Measurements from ENCODE around the gene GJC1. TPM values are rescaled to one million over a fixed set of nuclear protein-coding genes. Genes with fewer than 3 reads are reported as not detected.

GJC1 gene
- total RNA-seq, 1 experiment from 2014 or later, result 119 TPM

DNA sequence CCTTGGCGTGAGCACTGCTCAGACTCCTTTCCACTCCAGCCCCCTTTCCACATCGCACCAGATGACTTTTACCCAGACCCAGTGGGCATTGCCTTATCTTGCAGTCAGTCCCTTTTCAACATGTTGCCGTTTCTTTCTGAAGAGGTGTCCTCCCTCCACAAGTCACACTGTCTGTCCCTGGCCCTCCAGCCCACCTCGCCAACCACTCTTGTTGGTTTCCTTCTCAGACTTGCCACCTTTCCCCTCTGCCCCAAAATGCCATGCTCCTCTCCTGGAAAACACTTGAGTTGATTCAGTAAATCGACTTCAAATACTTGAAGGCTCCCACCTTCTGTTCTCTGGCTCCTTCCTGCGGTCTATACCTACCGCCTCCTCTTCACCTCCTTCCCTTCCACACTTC lies 78.8 kb downstream of the GJC1 start:
- no peak for TF ChIP-seq CTCF (conservative IDR thresholded peaks at IDR 0.05)
- no peak overlapping the region for H3K4me3 Mint-ChIP-seq
- no peak overlapping the region for H3K23ac ChIP-seq (ENCODE audit: insufficient read length, low read depth, low read length)
- H2BK12ac ChIP-seq (ENCODE audit: insufficient read length, low read depth, low read length), result no peak overlapping the region
- H3K27me3 ChIP-seq (ENCODE audit: insufficient read depth, low read length), result no peaks in the 10 kb centered on the region
- H3K36me3 Mint-ChIP-seq (ENCODE audit: insufficient read depth in 1 of 3, low read depth in 3 of 3), result peaks cover 19 to 46% (median 41%) of the 10 kb centered on the region in 3 experiments; a peak in 6 of 7 replicates
- H3K4me1 ChIP-seq (ENCODE audit: insufficient read depth, low read length), result no peaks in the 10 kb centered on the region
- no peak overlapping the region for H3K4me2 ChIP-seq (ENCODE audit: insufficient read depth, insufficient read length, low read length)
- H3K27ac Mint-ChIP-seq, result peak overlapping the region in 1 of 3 experiments; percentile 22; a peak in 1 of 7 replicates
- no peak overlapping the region for H3K27ac ChIP-seq (ENCODE audit: insufficient read length, low read depth, low read length)
- no peaks in the 10 kb centered on the region for H4K20me1 ChIP-seq (ENCODE audit: control insufficient read depth, insufficient read depth, insufficient read length)
- no peaks in the 10 kb centered on the region for H3K23me2 ChIP-seq (ENCODE audit: insufficient read length, low read depth, low read length, poor library complexity, severe bottlenecking)
- no peak overlapping the region for H3K4ac ChIP-seq (ENCODE audit: low read depth, low read length)
- no peak overlapping the region for H4K5ac ChIP-seq (ENCODE audit: insufficient read length, low read depth, low read length)
- H2AFZ ChIP-seq (ENCODE audit: low read length), result no peak overlapping the region
- no peak overlapping the region for H2BK120ac ChIP-seq (ENCODE audit: low read depth, low read length, poor library complexity, severe bottlenecking)
- no peak overlapping the region for H2BK20ac ChIP-seq (ENCODE audit: low read depth, low read length, poor library complexity, severe bottlenecking)
- no peaks in the 10 kb centered on the region for H3K9me3 Mint-ChIP-seq
- H2BK5ac ChIP-seq (ENCODE audit: insufficient read length, low read length), result no peak overlapping the region
- H4K8ac ChIP-seq (replicated peaks; ENCODE audit: insufficient read length, low read depth, low read length), result no peak overlapping the region
- no peak overlapping the region for H3T11ph ChIP-seq (ENCODE audit: low read length)
- H3K9me3 ChIP-seq (ENCODE audit: control insufficient read depth, low read depth, low read length), result no peaks in the 10 kb centered on the region
- peaks cover 23% of the 10 kb centered on the region for H3K27me3 Mint-ChIP-seq (ENCODE audit: low read depth)
- H3K9ac ChIP-seq (ENCODE audit: extremely low read depth, insufficient read length, low read length), result no peak overlapping the region
- no peak overlapping the region for H4K91ac ChIP-seq (ENCODE audit: insufficient read length, low read depth, low read length)
- no CpG with 5 or more reads among the region's 7 CpGs for WGBS (ENCODE audit: extremely low coverage, insufficient read length, low lambda C conversion rate)
- no peak overlapping the region for H3K56ac ChIP-seq (ENCODE audit: insufficient read length, low read depth, low read length)
- no peak for DNase-seq
- H3K4me1 Mint-ChIP-seq, result no peaks in the 10 kb centered on the region; a peak in 1 of 4 replicates
- no peak overlapping the region for H2AK5ac ChIP-seq (ENCODE audit: insufficient read length, low read length)
- no peak overlapping the region for H3K18ac ChIP-seq (ENCODE audit: insufficient read length, low read depth, low read length)
- no peak overlapping the region for H3K14ac ChIP-seq (ENCODE audit: insufficient read depth, low read length)
- no peak overlapping the region for H2BK15ac ChIP-seq (ENCODE audit: low read depth, low read length)
- no peaks in the 10 kb centered on the region for H3K79me2 ChIP-seq (ENCODE audit: insufficient read depth, low read length)
- H3K79me1 ChIP-seq (ENCODE audit: insufficient read depth, low read depth, low read length, poor library complexity, severe bottlenecking), result no peaks in the 10 kb centered on the region
